OCI-LY1 (cell line): ENCODE measurements around the gene DMGDH.

Experiments
- CTCF ChIP-seq: fragments of 200-600 bp; sonication (generic), shearing (Covaris generic); IDR thresholded peaks from 2 replicates; pipeline ENCODE4 v1.5.1; 2017; ENCODE audit warnings: mild to moderate bottlenecking, antibody characterized with exemption, low read length, moderate library complexity, mixed read lengths
- EZH2 ChIP-seq: fragments of 200-600 bp; sonication (generic), shearing (Covaris generic); IDR thresholded peaks from 2 replicates; pipeline ENCODE4 v1.8.0; 2017; ENCODE audit warnings: borderline replicate concordance, mixed run types, mild to moderate bottlenecking, antibody characterized with exemption, low read length, moderate library complexity, mixed read lengths

DNA sequence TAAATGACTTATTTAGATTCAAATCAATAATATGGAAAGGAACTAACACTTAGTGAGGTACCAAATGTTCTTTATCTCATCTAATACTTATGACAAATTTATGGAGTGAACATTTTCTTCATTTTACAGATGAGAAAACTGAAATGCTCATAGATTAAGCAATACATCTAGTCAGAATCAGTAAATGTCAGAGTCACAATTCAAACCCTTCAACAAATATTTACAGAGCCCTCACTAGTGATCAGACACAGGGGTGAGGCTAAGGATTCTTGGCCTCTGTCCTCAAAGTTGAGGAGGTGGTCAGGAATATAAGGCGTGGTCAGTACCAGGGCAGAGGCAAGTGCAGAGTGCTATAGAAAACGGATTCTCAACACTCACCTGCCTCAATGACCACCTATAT, 54.8 kb downstream of the DMGDH start:
- TF ChIP-seq CTCF (no peak), EZH2 (no peak)
